Stimulated activated CD8-positive, alpha-beta memory T cell treated with anti-CD3 and anti-CD28 coated beads, Interleukin-4, amount 100 ng/mL, for 4 hours (primary cell): ENCODE data around the gene CCDC90B.
"Not testable (repeated sequence)": the region's sequence is repeated elsewhere in the genome, so short reads cannot be mapped to it uniquely, and the experiment has no call there.

ENCODE experiments used
- DNase-seq, 2 donors: peaks; one replicate each; pipeline ENCODE4 v3.0.0-alpha.2; 2020; ENCODE audit warnings: low read depth in 2 of 2, low spot score in 1 of 2

CCDC90B gene

GRCh38 chr11:83292709-83293456 lies 6.7 kb upstream of the CCDC90B start:
- DNase-seq = no peak

- DNase-seq = no peak
Observed at GRCh38 chr11:83287631-83288030, 1.5 kb upstream of the CCDC90B start.

GRCh38 chr11:83285151-83285770 lies 906 bp downstream of the CCDC90B start:
- no peak for DNase-seq

GRCh38 chr11:83284501-83285150 lies 1.5 kb downstream of the CCDC90B start:
- DNase-seq = no peak

- DNase-seq = no peak
Observed at GRCh38 chr11:83282084-83282716, 4.0 kb downstream of the CCDC90B start.

- DNase-seq = no peak
Observed at GRCh38 chr11:83280256-83280655, 5.9 kb downstream of the CCDC90B start.

- no peak for DNase-seq
Observed at GRCh38 chr11:83278351-83278750, 7.8 kb downstream of the CCDC90B start.

- DNase-seq = no peak
Observed at GRCh38 chr11:83275888-83276641, 10.1 kb downstream of the CCDC90B start.

GRCh38 chr11:83272627-83273026 lies 13.5 kb downstream of the CCDC90B start:
- no peak for DNase-seq

- not testable (repeated sequence) for DNase-seq
Observed at GRCh38 chr11:83271734-83272133, 14.4 kb downstream of the CCDC90B start.

GRCh38 chr11:83269080-83269479 lies 17.1 kb downstream of the CCDC90B start:
- not testable (repeated sequence) for DNase-seq

- DNase-seq = no peak
Observed at GRCh38 chr11:83265331-83265730, 20.8 kb downstream of the CCDC90B start.

- no peak for DNase-seq
Observed at GRCh38 chr11:83259559-83259958, 26.6 kb downstream of the CCDC90B start.

- no peak for DNase-seq
Observed at GRCh38 chr11:83257761-83258168, 28.4 kb downstream of the CCDC90B start.

GRCh38 chr11:83256602-83257340 lies 29.4 kb downstream of the CCDC90B start:
- no peak for DNase-seq

- no peak for DNase-seq
Observed at GRCh38 chr11:83255366-83255765, 30.8 kb downstream of the CCDC90B start.

GRCh38 chr11:83252941-83253340 lies 33.2 kb downstream of the CCDC90B start:
- DNase-seq = no peak

- DNase-seq = no peak
Observed at GRCh38 chr11:83252266-83252665, 33.9 kb downstream of the CCDC90B start.

- no peak for DNase-seq
Observed at GRCh38 chr11:83249972-83250593, 36.1 kb downstream of the CCDC90B start.

- no peak for DNase-seq
Observed at GRCh38 chr11:83249445-83249844, 36.7 kb downstream of the CCDC90B start.
